HepG2 (cell line): Measurements from ENCODE around the gene PRR22. TPM values are rescaled to one million over a fixed set of nuclear protein-coding genes. Genes with fewer than 3 reads are reported as not detected.

ENCODE experiments used
- BHLHE40 ChIP-seq: IDR thresholded peaks from 2 replicates; pipeline ENCODE4 v1.6.1; 2011; ENCODE audit warnings: low read length, improper control_type of control experiment
- FIP1L1 ChIP-seq: fragments of 200-400 bp; formaldehyde crosslinking; IDR thresholded peaks from 2 replicates; pipeline ENCODE4 v1.6.1; 2018; ENCODE audit warnings: low read depth, mild to moderate bottlenecking, low read length, moderate library complexity, borderline replicate concordance; ENCODE audit not compliant: insufficient read depth
- FOXK2 ChIP-seq: fragments of 450-650 bp; IDR thresholded peaks from 2 replicates; pipeline ENCODE4 v1.6.1; 2016
- IKZF4 ChIP-seq: sonication (generic); formaldehyde crosslinking; IDR thresholded peaks from 2 replicates; pipeline ENCODE4 v1.5.1; 2020; ENCODE audit warnings: borderline replicate concordance, mild to moderate bottlenecking, low read depth, missing genetic modification reagents; ENCODE audit errors: not compliant biosample characterization
- ISL2 ChIP-seq: sonication (generic); formaldehyde crosslinking; IDR thresholded peaks from 2 replicates; pipeline ENCODE4 v1.5.0; 2020; ENCODE audit warnings: missing genetic modification reagents
- KLF15 ChIP-seq: sonication (generic); formaldehyde crosslinking; IDR thresholded peaks from 2 replicates; pipeline ENCODE4 v1.8.1; 2023; ENCODE audit warnings: borderline replicate concordance, mild to moderate bottlenecking, inconsistent platforms, missing genetic modification reagents, mixed read lengths
- NFKB2 ChIP-seq: sonication (generic); formaldehyde crosslinking; IDR thresholded peaks from 2 replicates; pipeline ENCODE4 v1.4.0; 2020; ENCODE audit warnings: missing genetic modification reagents, borderline replicate concordance
- NR2F2 ChIP-seq: IDR thresholded peaks from 2 replicates; pipeline ENCODE4 v1.6.1; 2012; ENCODE audit warnings: low read depth, inconsistent platforms, borderline replicate concordance
- PRPF4 ChIP-seq: fragments of 200-400 bp; formaldehyde crosslinking; IDR thresholded peaks from 2 replicates; pipeline ENCODE4 v1.6.1; 2016; ENCODE audit warnings: low read length, low read depth; ENCODE audit not compliant: poor library complexity, severe bottlenecking
- RORA ChIP-seq: sonication (generic); formaldehyde crosslinking; IDR thresholded peaks from 2 replicates; pipeline ENCODE4 v1.5.0; 2020; ENCODE audit warnings: mild to moderate bottlenecking, missing genetic modification reagents, moderate library complexity
- SETDB1 ChIP-seq: sonication (generic); formaldehyde crosslinking; IDR thresholded peaks from 2 replicates; pipeline ENCODE4 v1.5.1; 2020; ENCODE audit warnings: missing genetic modification reagents, mild to moderate bottlenecking, borderline replicate concordance
- SMAD9 ChIP-seq: sonication (generic); formaldehyde crosslinking; IDR thresholded peaks from 2 replicates; pipeline ENCODE4 v1.5.1; 2020; ENCODE audit warnings: mild to moderate bottlenecking, missing genetic modification reagents
- SYNCRIP ChIP-seq: fragments of 200-400 bp; formaldehyde crosslinking; IDR thresholded peaks from 2 replicates; pipeline ENCODE4 v1.6.1; 2018; ENCODE audit warnings: mild to moderate bottlenecking, low read depth, low read length; ENCODE audit not compliant: insufficient read depth
- TAF15 ChIP-seq: fragments of 200-400 bp; formaldehyde crosslinking; IDR thresholded peaks from one replicate; pipeline ENCODE4 v1.6.1; 2018; ENCODE audit warnings: mild to moderate bottlenecking, low read depth, low read length; ENCODE audit not compliant: poor library complexity, severe bottlenecking
- TEF ChIP-seq: sonication (generic); formaldehyde crosslinking; IDR thresholded peaks from 2 replicates; pipeline ENCODE4 v1.5.0; 2020; ENCODE audit warnings: missing genetic modification reagents
- ZBTB26 ChIP-seq: IDR thresholded peaks from 2 replicates; pipeline ENCODE4 v1.6.1; 2016; ENCODE audit warnings: missing compliant biosample characterization, missing genetic modification reagents, borderline replicate concordance
- ZEB1 ChIP-seq: IDR thresholded peaks from 2 replicates; pipeline ENCODE4 v1.6.1; 2012; ENCODE audit warnings: mild to moderate bottlenecking, low read depth, inconsistent platforms; ENCODE audit not compliant: insufficient replicate concordance
- ZNF232 ChIP-seq: sonication (generic); formaldehyde crosslinking; IDR thresholded peaks from 2 replicates; pipeline ENCODE4 v1.4.0; 2020; ENCODE audit warnings: missing genetic modification reagents, borderline replicate concordance
- ZNF367 ChIP-seq: sonication (generic); formaldehyde crosslinking; IDR thresholded peaks from 2 replicates; pipeline ENCODE4 v1.4.0; 2020; ENCODE audit warnings: missing genetic modification reagents, borderline replicate concordance
- ZNF556 ChIP-seq: sonication (generic); formaldehyde crosslinking; IDR thresholded peaks from 2 replicates; pipeline ENCODE4 v1.4.0; 2020; ENCODE audit warnings: mild to moderate bottlenecking, missing genetic modification reagents, borderline replicate concordance
- ZNF639 ChIP-seq: conservative IDR thresholded peaks from 2 replicates; pipeline ENCODE4 v1.6.1; 2018; ENCODE audit warnings: missing genetic modification reagents
- ZNF768 ChIP-seq: sonication (generic); formaldehyde crosslinking; IDR thresholded peaks from 2 replicates; pipeline ENCODE4 v1.4.0; 2020; ENCODE audit warnings: missing genetic modification reagents
- ZNF780A ChIP-seq: sonication (generic); formaldehyde crosslinking; IDR thresholded peaks from 2 replicates; pipeline ENCODE4 v1.8.0; 2022; ENCODE audit warnings: mild to moderate bottlenecking, missing genetic modification reagents, moderate library complexity
- ZNF800 ChIP-seq: sonication (generic); formaldehyde crosslinking; IDR thresholded peaks from 2 replicates; pipeline ENCODE4 v1.4.0; 2020; ENCODE audit warnings: missing genetic modification reagents
- polyA plus RNA-seq, 8 experiments: library from polyadenylated mRNA; depleted of rRNA in 3 of 8; stranded (reverse) in 7 of 8; unstranded in 1 of 8; fragments of >200 nt; fragmentation: Illumina TruSeq in 4 of 8; extraction: Trizol in 4 of 8; gene quantifications; 2 replicates each; pipeline versions ENCODE4 v1.2.1 to v1.2.3, GENCODE V29; 2011 to 2016; ENCODE audit warnings: low read depth in 4 of 8, missing spikeins in 1 of 8, mixed read lengths in 1 of 8; ENCODE audit not compliant: insufficient read depth in 1 of 8
- total RNA-seq, 5 experiments: library from RNA; depleted of rRNA; stranded (reverse); fragments of >200 nt; fragmentation: Illumina TruSeq; extraction: Trizol; gene quantifications; 2 replicates each; pipeline ENCODE4 v1.2.3, GENCODE V29; 2016; ENCODE audit warnings: low read depth in 1 of 5

Gene PRR22
- total and polyA plus RNA-seq, 2 of the 13 experiments (the other 11 are each of a cell fraction or from before 2014, with no cell fraction given): 0.84 to 2.3 TPM

GRCh38 chr19:5790559-5791520 lies 6.3 kb upstream of the PRR22 start, which contains the start of gene DUS3L (continued):
- TF ChIP-seq ZNF367 (CRISPR knock-in tag) (no peak), ZNF768 (CRISPR knock-in tag) (peak; percentile 59; the same call in 1 of the 2 replicates), ISL2 (CRISPR knock-in tag) (no peak), ZNF800 (CRISPR knock-in tag) (no peak), BHLHE40 (peak; percentile 69), SYNCRIP (no peak), FOXK2 (0 out of 2 replicates have a peak, but pooled peaks have one; percentile 16), ZBTB26 (CRISPR knock-in tag) (0 out of 2 replicates have a peak, but pooled peaks have one; percentile 48), TAF15 (no peak), SMAD9 (CRISPR knock-in tag) (no peak), PRPF4 (peak; percentile 48), ZNF232 (CRISPR knock-in tag) (peak; percentile 53; the same call in 1 of the 2 replicates), ZNF780A (CRISPR knock-in tag) (no peak), ZNF556 (CRISPR knock-in tag) (peak; percentile 87), RORA (no peak), IKZF4 (CRISPR knock-in tag) (no peak), NR2F2 (no peak), ZNF639 (CRISPR knock-in tag) (peak; percentile 60; the same call in 1 of the 2 replicates), ZEB1 (no peak), TEF (CRISPR knock-in tag) (no peak), SETDB1 (no peak), FIP1L1 (no peak), KLF15 (CRISPR knock-in tag) (no peak), NFKB2 (peak; percentile 87)
